Measurements from ENCODE around the gene SPRYD3. TPM values are rescaled to one million over a fixed set of nuclear protein-coding genes. Genes with fewer than 3 reads are reported as not detected.

Gene SPRYD3
- total and polyA plus RNA-seq, 2 experiments from 2014 or later = 4.3 to 5.4 TPM

GRCh38 chr12:53101266-53101665, 22.1 kb upstream of the SPRYD3 start:
- H3K27me3 ChIP-seq (ENCODE audit: insufficient read depth) = peaks cover 16% of the 10 kb centered on the region
- no peaks in the 10 kb centered on the region for H3K36me3 ChIP-seq (ENCODE audit: insufficient read depth)
- no peaks in the 10 kb centered on the region for H4K20me1 ChIP-seq (replicated peaks; ENCODE audit: insufficient read depth)
- Mint-ChIP-seq H3K9me3 (no peaks in the 10 kb centered on the region), H3K36me3 (ENCODE audit: low read depth) (no peaks in the 10 kb centered on the region; the same call in 2 of the 3 replicates), H3K27me3 (ENCODE audit: insufficient read depth, low read depth, poor library complexity) (peaks cover 29% of the 10 kb centered on the region), H3K27ac (no peak overlapping the region), H3K4me3 (no peak overlapping the region), H3K4me1 (peaks cover 35% of the 10 kb centered on the region)
- DNase-seq (ENCODE audit: low spot score) (no peak), ATAC-seq (no peak)
- TF ChIP-seq REST (IDR thresholded peaks at IDR 0.05; ENCODE audit: unreplicated experiment) = no peak
- H3K9me2 ChIP-seq (ENCODE audit: insufficient read depth) = no peaks in the 10 kb centered on the region
- peaks cover 14% of the 10 kb centered on the region for H3K4me1 ChIP-seq (ENCODE audit: insufficient read depth)
- peaks cover 15% of the 10 kb centered on the region for H3F3A ChIP-seq (replicated peaks; ENCODE audit: low read depth)
- H3K4me2 ChIP-seq = no peak overlapping the region
- H2AFZ ChIP-seq = no peak overlapping the region
- H3K27ac ChIP-seq (ENCODE audit: low read depth) = no peak overlapping the region
- H3K4me3 ChIP-seq = no peak overlapping the region
- H3K79me2 ChIP-seq (replicated peaks; ENCODE audit: insufficient read depth) = no peaks in the 10 kb centered on the region

GRCh38 chr12:53100466-53101151, 21.4 kb upstream of the SPRYD3 start:
- no peaks in the 10 kb centered on the region for H3K9me2 ChIP-seq (ENCODE audit: insufficient read depth)
- DNase-seq (ENCODE audit: low spot score) (no peak), ATAC-seq (no peak)
- H3K4me3 Mint-ChIP-seq = no peak overlapping the region
- H3K27ac ChIP-seq (ENCODE audit: low read depth) = no peak overlapping the region
- H3K4me1 Mint-ChIP-seq = peaks cover 36% of the 10 kb centered on the region
- no peak overlapping the region for H2AFZ ChIP-seq
- no peaks in the 10 kb centered on the region for H4K20me1 ChIP-seq (replicated peaks; ENCODE audit: insufficient read depth)
- H3K36me3 Mint-ChIP-seq (ENCODE audit: low read depth) = no peaks in the 10 kb centered on the region; the same call in 2 of the 3 replicates
- H3K27ac Mint-ChIP-seq = no peak overlapping the region
- no peaks in the 10 kb centered on the region for H3K79me2 ChIP-seq (replicated peaks; ENCODE audit: insufficient read depth)
- H3K27me3 Mint-ChIP-seq (ENCODE audit: insufficient read depth, low read depth, poor library complexity) = peaks cover 24% of the 10 kb centered on the region
- peaks cover 20% of the 10 kb centered on the region for H3K4me1 ChIP-seq (ENCODE audit: insufficient read depth)
- H3K4me2 ChIP-seq = no peak overlapping the region
- H3K36me3 ChIP-seq (ENCODE audit: insufficient read depth) = no peaks in the 10 kb centered on the region
- no peak overlapping the region for H3K4me3 ChIP-seq
- H3F3A ChIP-seq (replicated peaks; ENCODE audit: low read depth) = peaks cover 20% of the 10 kb centered on the region
- H3K27me3 ChIP-seq (ENCODE audit: insufficient read depth) = peaks cover 22% of the 10 kb centered on the region
- no peaks in the 10 kb centered on the region for H3K9me3 Mint-ChIP-seq
- TF ChIP-seq STAT1 (IDR thresholded peaks at IDR 0.05; ENCODE audit: unreplicated experiment) = no peak
- no peak for TF ChIP-seq POLR2AphosphoS5 (IDR thresholded peaks at IDR 0.05; ENCODE audit: low read depth)
- no peak for TF ChIP-seq JUNB (IDR thresholded peaks at IDR 0.05; ENCODE audit: unreplicated experiment)
- no peak for TF ChIP-seq CTCF (conservative IDR thresholded peaks at IDR 0.05; ENCODE audit: low read depth in 2 of 2)
- no peak for TF ChIP-seq REST (IDR thresholded peaks at IDR 0.05; ENCODE audit: unreplicated experiment)
- no peak for TF ChIP-seq ETS1 (IDR thresholded peaks at IDR 0.05)
- TF ChIP-seq EZH2 (IDR thresholded peaks at IDR 0.05; ENCODE audit: low read depth, unreplicated experiment) = no peak

All from GM23338 (cell line).